T-helper 22 cell (primary cell): ENCODE measurements around the gene RPL31.

Experiments
- DNase-seq: peaks from one replicate; pipeline ENCODE4 v3.0.0-alpha.2; 2020; ENCODE audit warnings: low read depth

The RPL31 gene

DNA sequence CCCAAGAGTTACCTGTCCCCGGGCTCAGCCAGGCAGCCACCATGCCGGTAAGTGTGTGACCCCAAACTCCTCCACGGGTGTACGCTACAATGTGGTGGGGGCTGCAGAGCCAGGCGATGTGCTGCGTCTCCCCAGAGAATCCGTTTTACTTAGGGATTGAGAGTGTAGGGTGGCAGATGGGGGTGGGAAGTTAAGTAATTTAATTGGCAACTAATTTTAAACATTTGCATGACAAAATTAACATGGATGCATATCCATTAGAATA, 26.6 kb upstream of the RPL31 start:
- DNase-seq: no peak

GRCh38 chr2:100976061-100976460, 26.0 kb upstream of the RPL31 start:
- no peak for DNase-seq

- no peak for DNase-seq
These were observed 25.3 kb upstream of the RPL31 start for GRCh38 chr2:100976645-100977391.

GRCh38 chr2:100977511-100977910, 24.6 kb upstream of the RPL31 start:
- DNase-seq: no peak

DNA sequence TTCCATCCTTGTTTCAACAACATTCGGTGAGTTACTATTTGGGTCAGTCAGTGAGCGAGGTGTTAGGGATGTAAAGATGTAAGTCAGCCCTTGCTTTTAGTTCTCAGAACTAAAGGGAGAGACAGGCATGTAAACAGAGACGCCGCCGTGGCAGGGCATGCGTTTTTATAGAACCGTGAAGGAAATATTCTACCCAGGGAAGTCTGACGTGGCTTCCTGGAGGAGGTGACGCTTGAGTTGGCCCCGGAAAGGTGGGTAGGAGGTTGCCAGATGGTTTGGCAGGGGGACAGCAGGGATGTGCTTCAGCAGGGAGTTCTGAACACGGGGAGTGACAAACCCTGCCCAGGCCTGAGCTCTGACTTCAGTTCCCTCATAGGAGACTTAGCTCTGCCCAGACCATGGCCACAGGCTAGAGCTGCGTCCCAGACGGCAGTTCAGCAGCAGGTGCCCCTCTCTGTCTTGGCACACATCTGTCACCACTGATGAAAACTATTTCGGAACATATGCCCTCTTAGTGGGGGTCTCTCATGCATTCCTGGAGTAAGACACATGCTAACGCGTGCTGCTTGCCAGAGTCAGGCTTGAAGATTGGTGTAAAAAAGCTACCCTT, 23.4 kb upstream of the RPL31 start:
- no peak for DNase-seq

DNA sequence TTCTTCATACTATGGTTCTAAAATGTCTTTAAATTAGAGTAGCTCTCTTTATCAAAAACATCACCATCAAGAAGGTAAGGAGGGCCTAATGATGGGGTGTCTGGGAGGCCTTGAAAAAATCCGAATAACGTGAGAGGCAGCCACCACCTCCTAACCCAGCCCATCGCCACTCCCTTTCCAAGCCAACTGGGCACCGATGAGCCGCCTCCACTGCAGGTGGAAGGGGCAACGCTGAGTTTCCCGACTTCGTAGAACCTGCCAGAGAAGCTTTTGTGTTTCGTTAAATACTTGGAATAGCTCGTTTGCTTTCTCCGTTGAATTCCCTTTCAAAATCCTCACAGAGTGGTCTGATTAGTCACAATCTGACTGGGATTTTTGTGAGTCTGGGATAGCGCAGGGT, 22.0 kb upstream of the RPL31 start:
- no peak for DNase-seq

- no peak for DNase-seq
These were observed 21.1 kb upstream of the RPL31 start for GRCh38 chr2:100981011-100981410.

GRCh38 chr2:100982431-100982861, 19.6 kb upstream of the RPL31 start:
- no peak for DNase-seq

DNA sequence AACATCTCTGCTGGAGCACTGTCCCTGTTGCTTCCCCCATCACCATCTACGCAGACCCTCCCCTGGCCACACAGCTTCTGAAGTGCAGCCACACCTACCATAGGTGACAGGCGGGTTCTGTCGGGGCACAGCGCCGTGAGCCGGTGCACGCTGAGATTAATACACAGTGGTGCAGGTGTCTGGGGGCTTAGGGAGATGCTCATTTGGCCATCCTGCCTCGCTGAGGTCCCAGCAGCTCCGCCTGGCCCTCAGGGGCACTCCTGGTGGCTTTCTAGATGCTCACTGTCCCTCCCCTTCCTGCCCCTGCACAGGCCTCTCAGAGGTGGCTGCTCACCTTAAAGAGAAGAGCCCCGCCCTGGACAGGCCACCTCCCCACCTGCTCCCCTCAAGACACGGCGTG, 18.9 kb upstream of the RPL31 start:
- no peak for DNase-seq

- DNase-seq: no peak
These were observed 18.3 kb upstream of the RPL31 start for GRCh38 chr2:100983684-100984310.

GRCh38 chr2:100984892-100985307, 17.2 kb upstream of the RPL31 start:
- DNase-seq: peak; percentile 49

GRCh38 chr2:100986157-100986556, 15.9 kb upstream of the RPL31 start:
- no peak for DNase-seq

DNA sequence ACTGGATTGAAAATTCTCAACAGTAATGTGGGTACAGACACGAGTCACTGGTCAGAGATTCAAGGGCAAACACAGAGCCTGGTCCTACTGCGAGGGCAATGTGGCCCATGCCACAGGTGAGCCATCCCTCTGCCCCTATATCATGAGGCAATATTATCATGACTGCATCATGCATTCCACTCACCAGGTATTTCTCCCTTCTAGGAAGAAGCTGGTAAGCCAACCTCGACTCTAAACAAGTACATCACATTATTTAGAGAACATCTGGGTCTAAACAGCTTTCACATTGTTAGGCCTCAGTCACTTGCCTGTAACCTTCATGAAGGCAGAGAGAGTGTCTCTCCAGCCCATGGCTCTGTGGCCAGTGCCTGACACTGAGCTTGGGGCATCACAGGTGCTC, 14.6 kb upstream of the RPL31 start:
- DNase-seq: no peak

DNA sequence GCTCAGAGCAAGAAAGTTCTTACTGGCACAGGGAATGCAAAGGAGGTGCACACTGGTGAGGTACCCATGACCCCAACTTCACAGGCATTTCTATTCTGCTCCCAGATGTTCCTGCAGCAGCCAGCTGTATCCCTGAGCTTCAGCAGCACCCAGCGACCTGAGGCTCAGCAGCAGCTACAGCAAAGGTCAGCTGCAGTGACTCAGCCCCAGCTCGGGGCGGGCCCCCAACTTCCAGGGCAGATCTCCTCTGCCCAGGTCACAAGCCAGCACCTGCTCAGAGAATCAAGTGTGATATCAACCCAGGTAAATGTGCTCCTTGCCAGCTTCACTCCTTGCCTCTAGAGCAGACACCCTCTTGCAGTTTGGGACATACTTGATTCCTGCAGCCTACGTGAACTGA, 14.1 kb upstream of the RPL31 start:
- no peak for DNase-seq

DNA sequence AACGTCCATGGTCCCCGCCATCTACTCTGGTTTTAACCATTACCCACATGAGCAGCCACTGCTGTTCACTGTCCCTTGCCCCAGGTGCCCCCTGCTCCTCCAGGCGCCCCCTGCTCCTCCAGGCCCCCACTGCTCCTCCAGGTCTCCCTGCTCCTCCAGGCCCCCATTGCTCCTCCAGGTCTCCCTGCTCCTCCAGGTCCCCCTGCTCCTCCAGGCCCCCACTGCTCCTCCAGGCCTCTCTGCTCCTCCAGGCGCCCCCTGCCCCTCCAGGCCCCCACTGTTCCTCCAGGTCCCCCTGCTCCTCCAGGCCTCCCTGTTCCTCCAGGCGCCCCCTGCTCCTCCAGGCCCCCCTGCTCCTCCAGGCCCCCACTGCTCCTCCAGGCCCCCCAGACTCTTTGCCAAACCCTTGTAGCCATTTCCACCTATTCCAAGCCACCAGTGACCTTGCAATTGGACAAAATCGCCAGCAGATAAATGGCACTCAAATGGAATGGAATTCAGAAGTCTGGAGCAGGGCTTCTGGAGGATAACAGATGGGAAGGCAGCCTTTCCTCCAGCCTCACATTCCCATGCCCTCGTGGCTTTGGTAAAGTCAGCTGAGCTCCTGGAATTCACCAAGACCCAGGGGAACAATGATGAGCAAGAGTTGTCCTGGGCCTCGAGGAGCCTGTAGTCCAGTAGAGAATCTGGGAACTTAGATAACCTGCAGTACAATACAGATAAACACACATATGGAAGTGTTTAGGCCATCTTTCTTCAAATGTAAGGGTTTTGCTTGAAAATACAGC, 13.3 kb upstream of the RPL31 start:
- no peak for DNase-seq

DNA sequence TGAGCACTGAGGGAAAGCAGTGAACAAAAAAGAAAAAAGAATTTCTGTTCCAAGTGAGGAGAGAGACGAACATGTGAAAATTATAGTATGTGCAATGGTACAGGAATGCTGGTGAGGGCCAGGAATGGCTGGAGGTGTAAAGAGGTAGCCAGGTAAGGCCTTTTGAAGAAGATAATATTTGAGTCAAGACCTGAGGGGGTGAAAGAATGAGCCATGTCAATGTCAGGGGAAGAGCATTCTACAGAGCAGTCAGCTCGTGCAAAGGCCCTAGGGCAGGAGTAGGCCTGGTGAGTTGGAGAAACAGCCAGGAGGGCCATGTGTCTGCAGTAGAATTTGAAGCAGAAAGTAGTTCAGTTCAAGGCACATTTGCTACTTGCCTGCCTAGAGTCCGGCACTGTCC, 12.4 kb upstream of the RPL31 start:
- no peak for DNase-seq

- no peak for DNase-seq
These were observed 11.9 kb upstream of the RPL31 start for GRCh38 chr2:100990166-100990565.

DNA sequence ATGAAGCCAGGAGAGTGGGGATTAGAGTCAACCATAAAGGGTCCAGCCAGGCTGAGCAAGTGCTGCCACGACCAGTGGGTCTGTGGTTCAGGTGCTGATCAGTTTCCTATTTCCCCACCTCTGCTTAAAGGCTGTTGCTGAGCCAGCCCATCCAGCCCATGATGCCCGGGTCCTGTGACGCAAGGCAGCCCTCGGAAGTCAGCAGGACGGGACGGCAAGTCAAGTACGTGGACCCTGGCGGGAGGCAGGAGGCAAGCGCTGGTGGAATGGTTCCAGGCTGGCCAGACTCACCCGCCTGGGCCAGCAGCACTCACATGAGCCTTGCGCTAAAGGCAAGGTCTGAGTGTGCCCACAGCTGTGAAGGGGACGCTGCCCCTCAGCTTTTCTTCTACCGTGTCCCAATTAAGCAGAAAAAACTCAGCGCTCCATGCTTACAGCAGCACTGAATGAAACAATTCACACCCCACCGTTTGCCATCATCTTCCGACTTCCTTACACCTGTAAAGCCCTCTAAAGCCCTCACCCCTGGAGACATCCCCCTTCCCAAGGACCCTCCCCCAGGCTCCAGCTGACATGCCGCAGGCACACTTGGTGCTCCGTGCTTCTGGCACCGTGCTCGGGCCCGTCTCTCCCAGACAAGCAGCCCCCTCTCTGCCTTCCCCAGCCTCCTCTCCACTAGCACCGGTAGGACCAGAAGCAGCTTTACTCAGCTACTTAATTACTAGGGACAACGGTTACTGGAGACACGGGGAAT, 11.3 kb upstream of the RPL31 start:
- DNase-seq: no peak

GRCh38 chr2:100991404-100991773, 10.7 kb upstream of the RPL31 start:
- DNase-seq: no peak

DNA sequence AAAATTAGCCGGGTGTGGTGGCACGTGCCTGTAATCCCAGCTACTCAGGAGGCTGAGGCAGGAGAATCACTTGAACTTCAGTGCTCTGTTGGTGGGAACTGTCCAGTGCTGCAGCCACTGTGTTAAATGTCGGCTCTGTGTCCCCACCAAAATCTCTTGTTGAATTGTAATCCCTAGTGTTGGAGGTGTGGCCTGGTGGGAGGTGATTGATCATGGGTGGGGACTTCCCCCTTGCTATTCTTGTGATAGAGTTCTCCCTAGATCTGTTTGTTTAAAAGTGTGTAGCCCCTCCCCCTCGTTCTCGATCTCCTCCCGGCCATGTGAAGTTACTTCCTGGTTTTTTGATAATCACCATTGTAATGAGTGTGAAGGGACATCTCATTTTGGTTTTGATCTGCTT, 9.8 kb upstream of the RPL31 start:
- no peak for DNase-seq

- DNase-seq: no peak
These were observed 8.8 kb upstream of the RPL31 start for GRCh38 chr2:100993294-100993693.
